COLO668 (cell line): Measurements from ENCODE around the gene STRA8.

Experiments used
- DNase-seq: peaks from one replicate; lab custom pipeline; 2025; ENCODE audit not compliant: unreplicated experiment; lab: John Stamatoyannopoulos, UW

The STRA8 gene

DNA sequence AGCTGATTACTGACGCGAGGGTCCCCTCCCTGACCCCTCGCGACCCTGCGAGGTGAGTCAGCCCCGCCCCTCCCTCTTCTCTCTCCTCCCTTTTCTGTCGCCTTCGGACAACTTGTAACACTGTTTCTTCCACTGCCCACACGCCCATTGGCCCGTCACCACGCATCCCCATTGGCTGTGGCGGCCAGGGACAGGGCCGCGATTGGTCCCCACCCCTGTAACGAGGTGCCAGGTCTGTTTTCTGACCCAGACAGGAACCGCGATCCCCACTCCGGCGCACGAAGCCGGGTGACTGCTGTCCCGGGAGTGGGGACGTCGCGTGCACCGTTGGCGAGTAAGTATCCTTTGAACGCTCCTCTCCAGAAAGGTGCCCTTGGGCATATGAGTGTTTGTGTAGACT lies at the start of gene STRA8:
Gene STRA8 (plus strand): TSS at position 269 of the 400 bp plus-strand sequence. CDS start 6,687 bp downstream, outside the sequence.
- DNase-seq, result no peak

DNA sequence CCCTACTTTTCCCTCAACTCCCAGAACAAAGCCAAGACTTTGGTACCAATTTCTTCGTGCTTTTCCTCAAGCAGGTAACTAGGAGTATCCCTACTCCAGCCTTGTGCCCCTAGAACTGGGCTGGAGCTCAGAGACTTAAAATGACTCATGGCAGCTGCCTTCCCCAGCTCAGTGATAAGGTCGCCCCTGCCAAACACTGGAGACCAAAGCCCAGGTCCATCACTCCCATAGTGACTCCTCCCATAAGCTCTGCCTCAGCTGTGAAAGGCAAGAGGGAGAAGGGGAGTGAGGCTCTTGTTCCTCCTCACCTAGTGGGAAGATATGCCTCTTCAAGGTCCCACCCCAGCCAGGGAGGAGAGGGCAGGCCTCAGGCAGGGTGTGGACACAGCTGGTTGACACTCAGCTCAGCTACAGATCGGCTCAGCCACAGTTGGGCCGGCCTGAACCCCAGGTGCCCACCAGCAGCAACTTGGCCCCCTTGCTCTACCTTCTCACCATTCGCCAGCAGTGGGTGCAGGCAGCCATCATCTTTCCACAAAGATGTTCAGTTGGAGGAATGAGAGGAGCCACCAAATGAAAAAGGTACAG lies 49.3 kb upstream of the STRA8 start:
- no peak for DNase-seq

- DNase-seq, result no peak
Observed at GRCh38 chr7:135185471-135186260, 48.0 kb upstream of the STRA8 start.

DNA sequence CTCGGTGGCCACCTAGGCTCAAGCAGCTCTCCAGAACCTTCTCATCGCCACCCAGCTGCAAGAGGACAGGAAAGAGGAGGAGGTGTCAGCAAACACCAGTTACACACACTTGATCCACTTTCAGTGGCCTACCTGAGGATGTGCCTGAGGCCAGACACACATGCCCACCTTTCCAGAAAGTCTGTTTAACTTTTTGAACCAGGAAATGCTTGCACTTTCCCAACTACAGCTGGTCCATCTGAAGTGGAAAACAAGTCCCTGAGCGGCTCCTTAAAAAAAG lies 47.4 kb upstream of the STRA8 start:
- no peak for DNase-seq

GRCh38 chr7:135186841-135187253 lies 46.8 kb upstream of the STRA8 start:
- DNase-seq, result no peak

GRCh38 chr7:135188298-135188984 lies 45.2 kb upstream of the STRA8 start:
- no peak for DNase-seq

DNA sequence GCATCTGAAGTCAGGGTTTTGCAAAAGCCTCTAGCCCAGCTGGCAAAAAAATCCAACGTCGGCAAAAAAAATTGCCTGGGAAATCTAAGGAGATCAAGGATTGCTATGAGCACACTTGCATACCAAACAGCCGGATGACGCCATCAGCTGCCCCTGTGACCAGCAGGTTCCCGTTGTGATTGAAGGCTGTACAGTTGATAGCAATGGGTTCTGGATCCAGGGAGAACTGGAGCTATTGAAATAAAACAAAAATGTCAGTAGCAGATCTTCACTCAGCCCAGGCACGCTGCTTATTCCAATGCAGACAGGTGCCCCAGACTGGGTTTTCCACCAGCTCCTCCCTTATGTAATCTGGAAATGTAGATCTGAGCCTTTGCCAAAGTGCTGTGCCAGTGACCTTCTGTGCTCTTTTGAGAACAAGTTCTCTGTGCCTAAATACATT lies 44.4 kb upstream of the STRA8 start:
- DNase-seq, result no peak

- DNase-seq, result no peak
Observed at GRCh38 chr7:135189961-135190360, 43.7 kb upstream of the STRA8 start.

GRCh38 chr7:135190703-135191102 lies 42.9 kb upstream of the STRA8 start:
- no peak for DNase-seq

- no peak for DNase-seq
Observed at GRCh38 chr7:135192914-135193536, 40.6 kb upstream of the STRA8 start.

DNA sequence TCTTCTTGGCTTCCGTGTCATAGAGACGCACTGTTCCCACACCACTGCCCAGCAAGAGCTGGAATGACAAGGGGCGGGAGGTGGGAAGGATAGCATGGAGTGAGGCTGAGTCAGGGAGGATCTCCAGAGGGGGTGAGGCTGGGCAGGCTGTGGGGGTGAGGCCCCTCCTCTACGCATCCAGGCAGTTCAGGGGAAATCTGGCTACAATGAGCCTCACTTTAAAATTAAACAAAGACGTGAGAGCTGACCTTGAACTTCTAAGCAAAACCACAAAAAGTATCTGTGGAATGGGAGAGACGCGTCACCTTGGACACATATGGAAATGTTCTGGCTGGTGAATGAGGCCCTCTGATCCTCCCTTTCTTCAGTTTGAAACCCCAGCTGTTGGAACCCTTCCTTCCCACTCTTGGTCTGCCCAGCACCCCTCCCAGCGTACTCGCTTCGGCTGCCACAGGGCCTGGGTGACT lies 40.0 kb upstream of the STRA8 start:
- no peak for DNase-seq

GRCh38 chr7:135194494-135195095 lies 39.0 kb upstream of the STRA8 start:
- no peak for DNase-seq

- no peak for DNase-seq
Observed at GRCh38 chr7:135195156-135195555, 38.5 kb upstream of the STRA8 start.

GRCh38 chr7:135195968-135196629 lies 37.5 kb upstream of the STRA8 start:
- DNase-seq, result no peak

DNA sequence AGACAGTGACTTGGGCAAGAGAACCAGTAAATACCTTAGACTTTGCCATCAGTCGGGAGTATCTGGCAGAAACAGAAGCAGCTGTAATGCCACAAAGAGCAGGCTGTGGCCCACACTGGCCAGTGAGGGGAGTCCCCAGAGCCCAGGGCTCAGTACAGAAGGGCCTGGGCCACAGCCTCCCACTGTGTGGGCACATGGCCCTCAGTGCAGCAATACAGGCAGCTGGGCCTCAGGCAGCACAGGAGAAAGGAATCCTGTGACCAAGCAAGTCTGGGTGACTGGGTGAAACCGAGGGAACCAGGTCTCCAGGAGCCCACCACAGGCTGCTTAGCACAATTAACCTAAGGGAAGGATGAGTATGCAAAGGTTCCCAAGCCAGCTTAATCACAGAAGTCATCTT lies 36.3 kb upstream of the STRA8 start:
- no peak for DNase-seq

DNA sequence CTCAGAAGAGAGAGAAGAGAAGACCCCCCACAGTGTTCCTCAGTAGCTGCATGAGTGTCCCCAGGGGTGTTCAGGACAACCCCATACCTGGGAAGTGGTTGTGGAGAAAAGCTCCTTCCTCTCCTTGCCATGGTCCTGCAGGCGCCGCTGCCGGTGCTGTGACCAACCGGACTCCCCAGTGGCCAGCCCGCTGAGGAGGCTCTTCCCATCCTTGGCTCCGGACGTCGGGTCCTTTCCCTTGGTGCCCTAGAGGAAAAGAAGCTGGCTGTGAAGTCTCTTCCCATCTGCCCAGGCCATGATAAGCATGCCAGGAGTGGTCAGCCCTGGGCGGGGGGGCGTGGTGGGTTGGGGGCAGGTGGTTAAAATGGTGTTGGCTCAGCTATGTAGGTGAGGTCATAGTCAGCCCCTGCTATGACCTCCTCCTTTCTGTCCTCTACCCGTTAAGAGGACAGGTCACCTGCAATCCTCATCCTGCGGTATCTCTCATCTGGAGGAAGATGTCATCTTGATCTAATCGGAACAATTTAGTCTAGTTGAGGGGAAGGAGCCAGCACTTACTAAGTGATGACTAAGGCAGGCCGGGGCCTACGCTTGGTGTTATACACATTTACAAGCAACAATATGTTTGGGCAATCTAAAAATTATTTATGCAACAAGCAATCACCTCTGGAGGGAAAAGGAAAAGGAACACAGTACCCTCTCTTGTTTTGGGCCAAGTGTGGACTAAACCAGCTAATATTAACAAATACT lies 35.6 kb upstream of the STRA8 start:
- DNase-seq, result no peak

GRCh38 chr7:135199439-135199838 lies 34.2 kb upstream of the STRA8 start:
- no peak for DNase-seq

DNA sequence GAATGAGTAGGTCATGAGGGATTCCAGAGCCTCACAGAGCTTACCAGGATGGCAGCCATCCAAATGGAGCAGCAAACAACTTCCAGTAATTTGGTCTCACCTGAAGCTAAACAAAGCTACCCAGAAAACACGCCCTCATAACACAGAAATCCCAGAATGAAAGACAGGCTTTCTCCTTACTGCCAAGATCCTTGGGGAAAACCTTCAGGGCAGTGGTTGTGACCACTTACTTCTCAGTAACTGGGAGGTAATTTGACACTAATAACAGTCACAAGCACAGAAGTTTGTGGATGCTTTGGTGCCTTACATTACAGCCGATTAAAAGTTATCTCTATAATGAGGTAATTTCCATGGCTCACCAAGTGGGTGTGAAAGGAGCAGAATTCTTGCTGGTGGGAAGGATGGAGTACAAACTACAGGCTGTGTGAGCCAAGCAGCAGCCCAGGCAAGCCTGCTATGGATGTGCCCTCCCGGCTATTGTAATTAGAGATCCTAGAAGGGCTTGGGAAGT lies 32.8 kb upstream of the STRA8 start:
- no peak for DNase-seq

DNA sequence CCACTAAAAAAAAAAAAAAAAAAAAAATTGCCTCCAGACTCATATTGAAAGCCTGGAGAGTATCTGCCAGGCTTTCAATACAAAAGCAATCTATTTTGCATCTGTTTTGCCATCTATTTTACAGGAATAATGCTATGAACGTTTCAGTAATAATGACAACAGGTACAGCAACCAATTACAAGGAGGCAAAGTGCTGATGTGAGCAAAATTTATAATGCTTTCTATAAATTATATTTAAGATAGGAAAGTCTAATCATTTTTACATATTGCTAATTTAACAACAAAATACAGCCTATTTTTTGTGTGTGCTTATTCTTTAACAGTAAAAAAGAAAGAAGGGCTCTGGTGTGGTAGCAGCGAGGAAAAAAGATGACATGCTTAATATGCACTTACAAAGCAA lies 32.3 kb upstream of the STRA8 start:
- no peak for DNase-seq

GRCh38 chr7:135204341-135204749 lies 29.3 kb upstream of the STRA8 start:
- DNase-seq, result no peak
